OCI-LY1 (cell line): ENCODE measurements around the gene ODAPH.

ENCODE experiments used
- H2AFZ ChIP-seq: fragments of 200-600 bp; sonication (generic), shearing (Covaris generic); 2 replicates; pipeline ENCODE4 v1.6.0; 2014; ENCODE audit warnings: antibody characterized with exemption, mild to moderate bottlenecking, low read length
- H3F3A ChIP-seq: fragments of 200-600 bp; sonication (generic), shearing (Covaris generic); 2 replicates; pipeline ENCODE4 v1.6.0; 2014; ENCODE audit warnings: mild to moderate bottlenecking, antibody characterized with exemption, low read length, moderate library complexity; ENCODE audit not compliant: insufficient read depth
- H3K27ac ChIP-seq: fragments of 200-600 bp; sonication (generic); 2 replicates; pipeline ENCODE4 v1.5.1; 2014; ENCODE audit warnings: low read length, mixed run types, mild to moderate bottlenecking, low read depth; ENCODE audit not compliant: poor library complexity, severe bottlenecking
- H3K27me3 ChIP-seq: fragments of 200-600 bp; sonication (generic); 2 replicates; pipeline ENCODE4 v1.6.0; 2014; ENCODE audit warnings: antibody characterized with exemption, mild to moderate bottlenecking, low read length, moderate library complexity; ENCODE audit not compliant: insufficient read depth
- H3K36me3 ChIP-seq: fragments of 200-600 bp; sonication (generic); 2 replicates; pipeline ENCODE4 v1.6.1; 2014; ENCODE audit warnings: mild to moderate bottlenecking, antibody characterized with exemption, low read length, moderate library complexity, mixed read lengths; ENCODE audit not compliant: insufficient read depth
- H3K4me1 ChIP-seq: fragments of 200-600 bp; sonication (generic); 2 replicates; pipeline ENCODE4 v1.5.1; 2014; ENCODE audit warnings: mild to moderate bottlenecking, low read length, moderate library complexity; ENCODE audit not compliant: insufficient read depth, severe bottlenecking
- H3K4me2 ChIP-seq: fragments of 200-600 bp; sonication (generic), shearing (Covaris generic); 2 replicates; pipeline ENCODE4 v1.6.1; 2014; ENCODE audit warnings: low read length
- H3K4me3 ChIP-seq: fragments of 200-600 bp; sonication (generic); 2 replicates; pipeline ENCODE4 v1.5.1; 2014; ENCODE audit warnings: low read length, low read depth, mild to moderate bottlenecking, mixed read lengths; ENCODE audit not compliant: poor library complexity, severe bottlenecking
- H3K79me2 ChIP-seq: fragments of 200-600 bp; shearing (Covaris generic); 2 replicates; pipeline ENCODE4 v1.6.1; 2016; ENCODE audit warnings: mixed run types, low read length, mixed read lengths; ENCODE audit not compliant: insufficient read depth
- H3K9ac ChIP-seq: fragments of 200-600 bp; sonication (generic), shearing (Covaris generic); 2 replicates; pipeline ENCODE4 v1.6.1; 2014; ENCODE audit warnings: mild to moderate bottlenecking, low read length, mixed read lengths
- H3K9me2 ChIP-seq: fragments of 200-600 bp; sonication (generic), shearing (Covaris generic); 2 replicates; pipeline ENCODE4 v1.6.1; 2014; ENCODE audit warnings: low read depth, mild to moderate bottlenecking, low read length, mixed read lengths
- H3K9me3 ChIP-seq: fragments of 200-600 bp; shearing (Covaris generic); 2 replicates; pipeline ENCODE4 v1.6.1; 2014; ENCODE audit warnings: low read length, mixed read lengths
- H4K20me1 ChIP-seq: fragments of 200-600 bp; sonication (generic), shearing (Covaris generic); 2 replicates; pipeline ENCODE4 v1.6.0; 2016; ENCODE audit warnings: mild to moderate bottlenecking, low read length; ENCODE audit not compliant: insufficient read depth
- EZH2 ChIP-seq: fragments of 200-600 bp; sonication (generic), shearing (Covaris generic); IDR thresholded peaks from 2 replicates; pipeline ENCODE4 v1.8.0; 2017; ENCODE audit warnings: borderline replicate concordance, mixed run types, mild to moderate bottlenecking, antibody characterized with exemption, low read length, moderate library complexity, mixed read lengths
- TF ChIP-seq, protein P1 (sequence below): fragments of 200-600 bp; sonication (generic), shearing (Covaris generic); IDR thresholded peaks from 2 replicates; pipeline ENCODE4 v1.5.1; 2017; ENCODE audit warnings: mild to moderate bottlenecking, antibody characterized with exemption, low read length, moderate library complexity, mixed read lengths

ODAPH gene

GRCh38 chr4:75512386-75513211, 43.3 kb upstream of the ODAPH start:
- H3K9me3 ChIP-seq, result no peaks in the 10 kb centered on the region
- no peak overlapping the region for H2AFZ ChIP-seq
- no peak for TF ChIP-seq EZH2
- TF ChIP-seq, protein P1, sequence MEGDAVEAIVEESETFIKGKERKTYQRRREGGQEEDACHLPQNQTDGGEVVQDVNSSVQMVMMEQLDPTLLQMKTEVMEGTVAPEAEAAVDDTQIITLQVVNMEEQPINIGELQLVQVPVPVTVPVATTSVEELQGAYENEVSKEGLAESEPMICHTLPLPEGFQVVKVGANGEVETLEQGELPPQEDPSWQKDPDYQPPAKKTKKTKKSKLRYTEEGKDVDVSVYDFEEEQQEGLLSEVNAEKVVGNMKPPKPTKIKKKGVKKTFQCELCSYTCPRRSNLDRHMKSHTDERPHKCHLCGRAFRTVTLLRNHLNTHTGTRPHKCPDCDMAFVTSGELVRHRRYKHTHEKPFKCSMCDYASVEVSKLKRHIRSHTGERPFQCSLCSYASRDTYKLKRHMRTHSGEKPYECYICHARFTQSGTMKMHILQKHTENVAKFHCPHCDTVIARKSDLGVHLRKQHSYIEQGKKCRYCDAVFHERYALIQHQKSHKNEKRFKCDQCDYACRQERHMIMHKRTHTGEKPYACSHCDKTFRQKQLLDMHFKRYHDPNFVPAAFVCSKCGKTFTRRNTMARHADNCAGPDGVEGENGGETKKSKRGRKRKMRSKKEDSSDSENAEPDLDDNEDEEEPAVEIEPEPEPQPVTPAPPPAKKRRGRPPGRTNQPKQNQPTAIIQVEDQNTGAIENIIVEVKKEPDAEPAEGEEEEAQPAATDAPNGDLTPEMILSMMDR, result no peak
- peaks cover 31% of the 10 kb centered on the region for H3K36me3 ChIP-seq
- H4K20me1 ChIP-seq, result no peaks in the 10 kb centered on the region
- peak overlapping the region; percentile 86 for H3K9ac ChIP-seq
- H3K4me3 ChIP-seq, result peak overlapping the region; percentile 82
- H3K27me3 ChIP-seq, result no peaks in the 10 kb centered on the region
- no peaks in the 10 kb centered on the region for H3F3A ChIP-seq
- H3K9me2 ChIP-seq, result no peaks in the 10 kb centered on the region
- H3K79me2 ChIP-seq, result peaks cover 54% of the 10 kb centered on the region
- peak overlapping the region; percentile 36 for H3K27ac ChIP-seq
- H3K4me2 ChIP-seq, result peak overlapping the region; percentile 93
- H3K4me1 ChIP-seq, result peaks cover 44% of the 10 kb centered on the region

DNA sequence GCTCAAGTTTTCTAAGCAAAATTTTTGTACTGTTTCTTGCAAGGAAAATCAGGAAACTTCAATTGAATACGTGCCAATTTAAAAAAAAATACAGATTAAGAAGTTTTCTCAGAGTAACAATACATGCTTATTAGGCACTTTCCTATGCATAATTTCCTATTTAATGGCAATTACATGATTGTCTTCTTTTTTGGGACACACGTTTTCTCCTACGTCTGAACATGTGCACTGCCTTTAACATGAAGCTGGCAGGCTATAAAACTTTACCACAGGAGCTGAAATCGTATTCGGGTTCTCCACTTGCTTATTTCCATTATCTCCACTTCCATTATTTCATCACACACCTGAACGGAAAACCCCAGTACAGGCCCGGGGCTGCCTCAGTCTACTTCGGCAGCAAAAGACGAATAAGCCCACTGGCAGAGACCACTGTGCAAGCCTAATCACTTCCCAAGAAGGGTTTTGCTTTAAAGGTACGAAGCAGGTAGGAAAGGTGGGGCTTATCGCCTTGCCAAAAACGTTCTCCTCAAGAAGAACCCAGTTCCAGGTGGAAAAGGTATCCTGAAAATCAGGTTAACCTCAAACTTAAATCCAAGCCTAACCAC, 42.2 kb upstream of the ODAPH start:
- TF ChIP-seq, protein P1, result no peak
- no peak for TF ChIP-seq EZH2

GRCh38 chr4:75514131-75514948, 41.5 kb upstream of the ODAPH start, which contains the start of the genes RCHY1 and THAP6:
Gene RCHY1 (minus strand): TSS chr4:75514403. CDS start chr4:75514286, 117 bp downstream.
Gene THAP6 (plus strand): TSS chr4:75514473. CDS start chr4:75515453, 980 bp downstream.
- H3K4me2 ChIP-seq, result peak within 1 kb of the TSS; percentile 93
- peak within 1 kb of the TSS; percentile 82 for H3K4me3 ChIP-seq
- H3K36me3 ChIP-seq, result peaks cover 30% of the 10 kb centered on the region
- TF ChIP-seq, protein P1, result no peak; the same call in 1 of the 2 replicates
- TF ChIP-seq EZH2, result no peak
- H2AFZ ChIP-seq, result peak within 1 kb of the TSS; percentile 39
- peak within 1 kb of the TSS; percentile 92 for H3K27ac ChIP-seq
- no peaks in the 10 kb centered on the region for H3F3A ChIP-seq
- peaks cover 46% of the 10 kb centered on the region for H3K79me2 ChIP-seq
- peak within 1 kb of the TSS; percentile 86 for H3K9ac ChIP-seq
- H3K9me3 ChIP-seq, result no peaks in the 10 kb centered on the region
- no peaks in the 10 kb centered on the region for H3K9me2 ChIP-seq
- no peaks in the 10 kb centered on the region for H4K20me1 ChIP-seq
- H3K4me1 ChIP-seq, result peaks cover 44% of the 10 kb centered on the region
- H3K27me3 ChIP-seq, result no peaks in the 10 kb centered on the region

More for the DNA sequence above, 42.2 kb upstream of the ODAPH start:
- Histone ChIP-seq H3K4me2 (peak overlapping the region; percentile 93), H3F3A (no peaks in the 10 kb centered on the region), H3K79me2 (peaks cover 54% of the 10 kb centered on the region), H3K9me3 (no peaks in the 10 kb centered on the region), H3K9me2 (no peaks in the 10 kb centered on the region), H3K36me3 (peaks cover 32% of the 10 kb centered on the region), H2AFZ (peak overlapping the region; percentile 39), H3K27me3 (no peaks in the 10 kb centered on the region), H3K4me3 (peak overlapping the region; percentile 82), H3K27ac (peak overlapping the region; percentile 92), H4K20me1 (no peaks in the 10 kb centered on the region), H3K4me1 (peaks cover 44% of the 10 kb centered on the region), H3K9ac (peak overlapping the region; percentile 86)
